ENCODE data around the gene ZMAT3.
A peak's percentile ranks its signal among the peaks of the same experiment; 100 is the strongest.

Gene ZMAT3

DNA sequence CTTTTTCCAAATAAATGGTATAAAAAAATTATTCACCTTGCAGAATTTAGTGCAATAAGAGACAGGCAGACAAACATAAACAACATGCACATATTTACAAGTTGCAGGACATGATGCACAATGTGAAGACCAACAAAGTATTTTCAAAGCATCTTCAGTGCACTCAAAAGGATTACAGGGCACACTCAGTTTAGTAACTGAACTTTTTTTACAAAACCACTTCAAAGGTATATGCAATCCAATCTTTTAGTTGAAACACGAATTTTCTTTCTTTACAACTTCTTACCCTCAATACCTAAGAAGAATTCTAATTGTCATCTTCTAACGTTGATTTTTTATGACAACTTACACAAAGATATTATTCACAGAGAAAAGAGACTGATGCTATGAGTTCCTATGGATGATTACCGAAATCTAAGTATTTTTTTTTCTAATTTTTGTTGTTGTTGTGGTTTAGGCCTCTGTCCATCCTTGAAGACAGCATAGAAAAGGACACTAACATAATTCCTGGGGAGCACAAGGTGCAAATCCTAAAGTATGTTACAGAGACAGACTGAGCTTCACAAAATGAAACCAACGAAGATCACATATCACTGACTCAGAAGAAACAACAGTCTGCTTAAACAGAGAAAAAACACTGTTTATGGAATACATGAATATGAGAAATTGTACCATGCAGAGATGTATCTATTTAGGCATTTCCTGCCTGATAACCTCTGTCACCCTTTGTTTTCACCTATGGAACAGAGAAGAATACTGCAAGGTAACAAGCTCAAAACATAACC, 50.3 kb downstream of the ZMAT3 start:
- no peak for DNase-seq

DNA sequence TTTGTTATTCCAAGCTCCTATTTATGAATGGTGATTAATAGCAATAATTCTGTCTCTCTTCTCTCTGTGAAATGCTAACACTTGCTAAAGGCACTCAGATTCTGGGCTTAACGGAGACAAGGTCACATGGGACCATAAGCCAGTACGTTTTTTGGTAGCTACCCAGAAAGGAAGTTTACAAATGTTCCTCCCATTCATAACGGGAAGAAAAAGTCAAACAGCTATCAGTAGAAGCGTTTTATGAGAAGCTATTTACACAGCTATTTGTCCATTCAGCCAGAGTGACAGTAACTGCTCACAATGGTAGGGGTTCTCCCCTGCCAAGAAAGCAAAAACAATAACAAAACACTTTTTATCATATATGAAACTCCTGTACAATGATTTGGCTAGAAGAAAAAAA, 51.5 kb downstream of the ZMAT3 start:
- no peak for DNase-seq

DNA sequence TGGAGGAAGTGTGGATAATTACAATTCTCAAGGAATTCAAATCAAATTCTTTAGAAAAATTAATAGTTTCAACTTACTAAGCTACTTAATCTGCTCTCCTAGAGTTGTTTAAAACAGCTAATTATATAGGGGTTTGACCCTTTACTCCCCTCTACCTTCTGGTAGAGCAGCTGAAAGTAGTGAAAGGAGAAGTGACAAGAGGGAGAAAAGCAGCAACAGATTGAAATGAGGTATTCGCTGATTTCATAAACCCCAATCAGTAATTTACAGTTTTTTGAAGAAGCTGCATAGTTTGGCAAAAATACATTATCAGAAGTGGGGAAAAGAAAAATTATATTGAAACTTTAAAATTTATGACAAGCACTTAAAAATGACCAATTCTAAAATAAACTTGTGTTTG, 52.8 kb downstream of the ZMAT3 start:
- no peak for DNase-seq

DNA sequence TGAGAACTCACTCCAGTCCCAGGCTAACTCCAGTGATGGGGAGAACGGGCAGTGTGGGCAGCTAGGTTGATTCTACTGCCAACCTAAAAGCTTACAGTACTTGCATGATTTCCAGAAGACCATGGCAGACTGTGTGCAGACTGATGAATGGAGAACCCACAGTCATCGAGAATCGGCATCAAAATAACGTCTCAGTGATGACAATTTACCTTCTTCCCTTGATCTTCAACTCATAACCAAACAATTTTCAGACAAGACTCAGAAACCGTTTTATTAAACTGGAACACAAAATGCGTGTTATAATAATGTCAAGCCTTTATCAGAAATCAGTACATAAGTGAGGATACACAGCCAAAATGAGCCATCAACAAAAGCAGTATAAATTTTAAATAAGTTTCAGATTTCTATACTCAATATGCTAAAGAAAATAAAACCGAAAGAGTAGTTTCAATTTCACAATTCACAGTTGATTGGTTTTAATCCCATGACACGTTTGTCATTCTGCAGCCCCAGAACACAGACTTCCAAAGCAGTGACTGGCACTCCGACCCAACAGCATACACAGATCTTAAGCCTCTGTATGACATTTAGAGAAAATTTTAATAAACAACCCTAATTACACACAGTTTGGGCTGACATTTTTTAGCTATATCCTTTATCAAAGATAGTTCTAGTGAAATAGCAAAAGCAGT, 54.5 kb downstream of the ZMAT3 start:
- no peak for DNase-seq

DNA sequence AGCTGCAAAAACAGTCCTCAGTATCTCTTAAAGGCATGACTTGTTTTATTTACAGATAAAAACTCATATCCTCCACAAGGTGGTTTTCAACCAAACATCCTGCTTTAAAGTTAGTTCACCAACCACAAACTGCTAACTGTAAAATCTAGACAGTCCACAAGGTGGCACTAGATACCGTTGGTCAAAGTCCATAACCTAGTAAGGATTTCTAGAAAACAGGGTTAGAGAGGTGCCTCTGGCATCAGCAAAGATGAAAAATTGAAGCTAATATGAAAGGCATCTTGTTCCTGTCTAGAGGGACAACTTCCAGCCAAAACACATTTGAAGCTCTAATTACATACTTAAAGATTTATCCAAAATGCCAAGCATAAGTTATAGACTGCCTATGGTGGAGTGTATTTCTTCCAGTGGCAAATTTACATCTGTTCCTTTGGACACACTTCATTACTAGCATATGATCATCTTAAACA, 56.0 kb downstream of the ZMAT3 start:
- peak; percentile 43 for DNase-seq

DNA sequence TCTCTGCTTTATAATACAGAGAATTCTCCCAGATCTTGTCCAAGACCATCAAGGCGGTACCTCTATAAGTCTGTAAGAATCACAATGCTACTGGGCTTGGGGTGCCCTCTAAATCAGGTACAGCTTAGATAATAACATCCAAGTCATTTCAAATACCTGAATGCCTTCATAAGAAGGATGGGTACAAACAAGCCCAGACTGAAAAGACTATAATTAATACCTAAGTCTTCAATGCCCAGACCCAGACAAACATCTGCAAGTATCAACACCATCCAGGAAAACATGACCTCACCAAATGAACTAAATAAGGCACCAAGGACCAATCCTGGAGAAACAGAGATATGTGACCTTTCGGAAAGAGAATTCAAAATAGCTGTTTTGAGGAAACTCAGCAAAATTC, 65.9 kb downstream of the ZMAT3 start:
- DNase-seq, result no peak

DNA sequence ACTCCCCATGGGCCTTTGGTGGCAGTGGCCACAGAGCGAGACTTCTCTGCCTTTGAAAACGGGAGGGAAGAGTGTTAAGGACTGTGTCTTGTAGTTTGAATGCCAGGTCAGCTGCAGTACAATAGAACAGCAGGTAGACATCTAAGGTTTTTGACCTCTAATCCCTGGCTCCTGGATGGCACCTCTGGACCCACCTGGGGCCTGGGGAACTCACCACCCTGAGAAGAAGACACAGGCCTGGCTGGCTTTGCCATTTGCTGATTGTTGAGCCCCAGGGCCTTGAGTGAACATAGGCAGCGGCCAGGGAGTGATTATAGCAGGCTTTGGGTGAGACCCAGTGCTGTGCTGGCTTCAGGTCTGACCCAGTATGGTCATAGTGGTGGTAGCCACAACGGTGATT, 66.4 kb downstream of the ZMAT3 start:
- DNase-seq, result no peak

DNA sequence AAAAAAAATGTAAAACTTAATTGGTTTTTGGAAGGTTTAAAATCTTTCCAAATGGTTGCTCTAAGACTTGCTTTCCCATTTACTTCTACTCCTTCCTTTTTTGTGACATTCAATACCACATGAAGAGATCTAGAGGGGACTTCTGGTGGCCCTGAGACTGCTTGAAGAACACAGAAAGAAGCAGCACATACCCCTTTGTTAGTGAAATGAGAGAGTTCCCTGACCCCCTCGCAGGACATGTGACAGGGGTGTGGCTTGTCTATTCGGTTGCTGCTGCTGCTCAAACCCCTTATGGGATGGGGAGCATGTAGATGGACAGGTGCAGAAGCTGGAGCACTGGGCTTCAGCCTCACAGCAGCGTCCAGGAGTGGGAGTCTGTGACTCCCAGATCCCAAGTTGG, 71.0 kb downstream of the ZMAT3 start:
- DNase-seq, result no peak

DNA sequence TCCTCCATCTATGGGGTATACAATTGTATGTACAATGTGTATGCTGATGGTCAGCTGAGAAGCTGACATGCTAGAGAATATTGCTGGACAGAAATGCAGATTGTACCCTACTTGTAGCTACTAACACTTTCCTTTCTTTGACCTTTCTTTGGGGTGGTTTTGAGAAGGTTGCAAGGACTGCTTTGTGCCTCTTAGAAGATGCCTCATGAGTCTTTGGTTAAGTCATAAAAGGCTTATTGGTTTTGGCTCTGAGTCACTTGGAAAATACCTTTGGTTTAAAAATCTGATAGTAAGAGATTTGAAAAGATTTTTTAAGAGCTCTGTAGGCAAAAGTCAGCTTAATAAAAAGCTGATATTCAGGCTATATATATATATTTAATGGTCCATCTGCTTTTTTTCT, 71.5 kb downstream of the ZMAT3 start:
- DNase-seq, result no peak

DNA sequence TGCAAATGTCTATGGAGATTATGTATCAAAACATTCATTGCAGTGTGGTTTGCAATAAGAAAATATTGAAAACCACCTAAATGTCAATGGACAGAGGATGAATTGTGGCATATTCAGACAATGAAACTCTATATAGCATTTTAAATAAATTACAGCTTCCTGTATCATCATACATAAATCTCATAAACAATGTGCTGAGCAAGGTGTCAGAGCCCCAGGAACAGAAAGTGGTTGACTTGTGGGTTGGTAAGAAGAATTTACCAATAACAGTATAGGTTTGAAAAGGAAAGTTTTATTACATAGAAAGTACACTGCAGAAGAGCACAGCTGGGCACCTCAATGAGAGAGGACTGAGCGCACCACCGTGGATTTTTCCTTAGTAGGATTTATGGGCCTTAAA, 75.2 kb downstream of the ZMAT3 start:
- no peak for DNase-seq

DNA sequence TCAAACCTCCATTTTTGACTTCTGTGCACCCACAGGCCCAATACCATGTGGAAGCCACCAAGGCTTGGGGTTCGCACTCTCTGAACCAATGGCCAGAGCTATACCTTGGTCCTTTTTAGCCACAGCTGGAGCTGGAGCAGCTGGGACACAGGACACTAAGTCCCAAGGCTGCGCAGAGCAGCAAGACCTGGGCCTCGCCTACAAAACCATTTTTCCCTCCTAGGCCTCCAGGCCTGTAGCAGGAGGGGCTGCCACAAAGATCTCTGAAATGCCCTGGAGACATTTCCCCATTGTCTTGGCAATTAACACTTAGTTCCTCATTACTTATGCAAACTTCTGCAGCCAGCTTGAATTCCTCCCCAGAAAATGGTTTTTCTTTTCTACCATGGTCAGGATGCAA, 81.3 kb downstream of the ZMAT3 start:
- DNase-seq, result no peak

DNA sequence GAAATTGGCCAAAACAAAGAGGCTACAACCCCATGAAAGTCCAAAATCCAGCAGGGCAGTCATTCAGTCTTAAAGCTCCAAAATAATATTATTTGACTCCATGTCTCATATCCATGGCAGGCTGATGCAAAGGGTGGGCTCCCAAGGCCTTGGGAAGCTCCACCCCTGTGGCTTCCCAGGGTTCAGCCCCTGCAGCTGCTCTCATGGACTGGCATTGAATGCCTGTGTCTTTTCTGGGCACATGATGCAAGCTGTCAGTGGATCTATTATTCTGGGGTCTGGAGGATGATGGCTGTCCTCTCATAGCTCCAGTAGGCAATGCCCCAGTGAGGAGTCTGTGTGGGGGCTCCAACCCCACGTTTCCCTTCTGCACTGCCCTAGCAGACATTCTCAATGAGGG, 81.8 kb downstream of the ZMAT3 start:
- DNase-seq, result no peak

DNA sequence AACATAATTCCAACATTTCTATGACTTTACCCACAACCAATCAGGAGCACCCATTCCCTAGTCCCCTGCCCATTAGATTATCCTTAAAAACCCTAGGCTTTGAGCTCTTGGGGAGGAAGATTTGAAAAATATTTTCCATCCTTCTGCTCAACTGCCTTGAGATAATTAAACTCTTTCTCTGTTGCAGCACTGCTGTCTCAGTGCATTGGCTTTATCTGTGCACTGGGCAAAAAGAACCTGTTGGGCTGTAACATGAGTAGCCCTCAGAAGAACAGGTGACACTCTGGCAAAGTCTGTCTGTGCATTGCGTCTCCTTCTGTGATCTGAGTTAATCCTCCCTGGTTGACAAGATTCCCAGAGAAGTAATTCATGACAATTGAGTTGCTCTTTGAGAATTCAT, 83.9 kb downstream of the ZMAT3 start:
- DNase-seq, result no peak

DNA sequence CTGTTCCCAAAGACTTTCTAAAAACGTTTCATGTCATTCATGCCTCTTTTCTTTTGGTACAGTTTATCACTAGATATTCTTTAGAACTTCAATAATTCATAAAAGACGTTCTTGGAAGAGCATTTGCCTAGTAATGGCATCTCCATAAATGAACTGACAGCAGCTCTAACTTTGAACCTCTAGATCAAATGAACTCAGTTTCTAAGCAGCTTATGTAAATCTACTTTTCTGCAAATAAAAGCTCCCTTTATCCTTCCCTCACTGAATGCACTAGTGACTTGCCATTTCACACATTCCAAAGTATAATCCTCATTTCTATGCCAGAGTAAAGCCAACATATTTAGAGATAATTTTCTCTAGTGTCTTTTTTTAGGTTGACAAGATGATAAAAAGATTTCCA, 85.2 kb downstream of the ZMAT3 start:
- no peak for DNase-seq

DNA sequence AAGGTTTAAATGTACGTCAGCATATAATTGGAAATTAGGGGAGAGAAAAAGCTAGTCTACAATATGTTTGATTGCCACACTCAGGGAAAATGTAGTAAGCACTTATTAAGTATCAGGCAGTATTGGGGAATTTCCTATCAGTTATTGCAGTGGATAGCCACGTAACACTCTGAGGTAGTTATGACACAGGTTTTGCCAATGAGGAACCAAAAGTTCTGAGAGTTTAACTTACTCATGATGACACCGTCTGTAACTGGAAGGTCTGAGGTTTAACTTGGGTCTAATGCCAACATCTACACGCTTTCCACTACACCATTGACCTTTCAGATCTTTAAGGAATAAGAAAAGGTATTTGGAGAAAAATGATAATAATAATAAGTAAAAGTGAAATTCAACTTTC, 89.5 kb downstream of the ZMAT3 start:
- no peak for DNase-seq

DNA sequence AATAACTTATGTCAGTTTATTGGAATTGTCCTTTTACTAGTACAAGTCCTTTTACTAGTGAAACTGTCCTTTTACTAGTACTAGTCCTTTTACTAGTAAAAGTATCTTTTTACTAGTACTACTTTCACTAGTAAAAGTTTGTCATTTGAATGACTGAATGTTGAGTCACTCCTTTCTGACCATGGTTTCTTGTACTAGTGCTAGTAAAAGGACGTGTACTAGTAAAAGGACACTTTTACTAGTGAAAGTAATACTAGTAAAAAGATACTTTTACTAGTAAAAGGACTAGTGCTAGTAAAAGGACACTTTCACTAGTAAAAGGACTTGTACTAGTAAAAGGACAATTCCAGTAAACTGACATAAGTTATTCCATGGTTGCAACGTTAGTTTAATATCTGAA, 96.3 kb downstream of the ZMAT3 start:
- DNase-seq, result no peak

DNA sequence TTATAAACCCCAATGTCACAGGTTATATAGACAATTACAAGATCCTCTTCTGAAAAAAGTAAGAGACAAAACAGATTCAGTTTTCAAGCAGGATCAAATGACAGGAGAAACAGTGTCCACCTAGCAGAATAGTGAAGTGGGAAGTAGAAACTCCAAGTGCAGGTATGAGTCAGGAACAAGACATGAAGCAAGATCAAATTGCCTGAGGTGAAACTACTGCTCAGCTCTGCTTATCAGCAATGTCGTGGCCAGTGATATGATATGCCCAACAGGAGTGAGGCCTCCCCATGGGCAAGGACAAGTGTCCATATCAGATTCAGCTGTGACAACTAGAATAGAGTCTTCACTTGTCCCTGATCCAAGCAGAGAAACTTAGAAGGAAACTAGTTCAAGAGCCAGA, 100.0 kb downstream of the ZMAT3 start:
- DNase-seq, result no peak

DNA sequence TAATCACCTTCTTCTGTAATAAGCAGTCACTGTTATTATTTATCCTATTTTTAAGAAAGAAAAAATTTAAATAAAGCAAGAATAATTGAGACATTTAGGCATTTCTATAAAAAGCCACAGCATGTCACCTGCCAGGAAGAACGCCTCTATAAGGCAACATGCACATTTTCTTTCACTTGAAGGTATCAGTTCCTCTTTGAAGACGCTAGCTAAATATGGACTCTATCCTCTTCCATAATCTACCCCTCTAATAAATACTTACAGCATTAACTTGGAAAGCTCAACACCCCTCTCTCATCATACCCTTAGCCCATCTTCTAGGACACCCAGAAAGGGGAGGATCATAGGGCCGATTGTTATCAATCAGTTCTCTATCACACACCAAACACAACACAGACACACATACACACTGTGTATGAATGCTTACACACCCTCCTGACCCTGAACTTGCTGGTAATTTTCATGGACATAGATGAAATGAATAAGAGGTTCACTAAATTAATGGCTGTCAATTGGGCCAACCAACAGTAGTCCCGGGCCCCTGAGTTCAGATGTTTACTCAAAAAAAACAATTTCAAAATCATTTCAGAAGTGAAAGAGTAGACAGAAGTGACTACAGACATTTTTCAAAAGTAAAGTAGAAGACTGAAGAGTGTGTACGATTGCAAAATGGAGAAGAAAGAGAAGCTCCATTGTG, 102.5 kb downstream of the ZMAT3 start:
- DNase-seq, result no peak

Measured in activated CD4-positive, alpha-beta T cell treated with anti-CD3 and anti-CD28 coated beads, Interleukin-2, amount 50 U/mL, for 1 hour (primary cell).